Measurements from ENCODE around the gene WDR7. TPM values are rescaled to one million over a fixed set of nuclear protein-coding genes. Genes with fewer than 3 reads are reported as not detected.

WDR7 gene
- total RNA-seq, 2 donors from 2014 or later: 51.1 to 69.1 TPM

GRCh38 chr18:57002627-57003026, 351.5 kb downstream of the WDR7 start:
- H3K4me1 Mint-ChIP-seq (ENCODE audit: low read depth in 2 of 2): peaks cover 15 to 16% of the 10 kb centered on the region in 2 donors
- no peaks in the 10 kb centered on the region for H3K9me3 Mint-ChIP-seq
- ATAC-seq (no peak), DNase-seq (ENCODE audit: low spot score) (no peak)
- no peaks in the 10 kb centered on the region for H3K27me3 Mint-ChIP-seq
- H3K27ac Mint-ChIP-seq: peak overlapping the region in 1 of 2 donors; percentile 47
- no peaks in the 10 kb centered on the region for H3K36me3 Mint-ChIP-seq
- H3K4me3 Mint-ChIP-seq: no peak overlapping the region

GRCh38 chr18:57003342-57003741, 352.2 kb downstream of the WDR7 start:
- H3K27ac Mint-ChIP-seq: peak overlapping the region; percentile 75 to 80
- H3K27me3 Mint-ChIP-seq: no peaks in the 10 kb centered on the region
- no peak overlapping the region for H3K4me3 Mint-ChIP-seq
- H3K36me3 Mint-ChIP-seq: no peaks in the 10 kb centered on the region
- DNase-seq (ENCODE audit: low spot score) (no peak), ATAC-seq (no peak)
- H3K9me3 Mint-ChIP-seq: no peaks in the 10 kb centered on the region
- peaks cover 21 to 22% of the 10 kb centered on the region in 2 donors for H3K4me1 Mint-ChIP-seq (ENCODE audit: low read depth in 2 of 2)

DNA sequence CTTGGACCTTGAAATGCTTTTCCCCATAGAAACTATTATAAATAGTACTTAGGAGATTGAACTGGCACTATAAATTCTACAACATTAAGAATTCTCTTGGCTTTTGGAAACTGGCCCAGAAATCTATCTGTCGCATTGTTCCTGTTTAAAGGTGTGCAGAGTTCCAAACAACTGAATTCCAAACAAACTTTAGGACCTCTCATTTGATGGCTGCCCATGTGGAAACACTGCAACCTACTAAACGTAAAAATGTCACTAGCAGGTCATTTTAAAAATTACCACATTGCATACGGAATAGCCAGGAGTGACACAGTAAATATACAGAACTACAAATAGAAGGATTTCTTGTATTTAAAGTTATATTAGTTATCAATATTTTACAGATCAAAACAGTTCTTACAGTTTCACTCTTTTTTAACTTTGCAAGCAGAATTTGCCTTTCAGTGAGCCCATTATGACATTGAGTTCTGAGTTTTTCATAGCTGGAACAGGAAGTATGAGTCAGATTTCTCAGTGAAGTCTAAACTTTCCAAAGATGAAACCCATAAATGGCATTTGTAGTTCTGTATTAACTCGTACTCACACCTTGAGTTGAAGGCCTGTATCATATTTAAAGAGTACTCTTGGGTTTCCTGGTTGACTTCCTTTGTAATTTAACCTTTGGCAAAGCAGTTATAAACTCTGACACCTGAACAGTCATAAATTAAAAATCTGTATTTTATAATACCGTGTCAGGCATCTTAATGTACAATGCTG, 353.4 kb downstream of the WDR7 start:
- Mint-ChIP-seq H3K27ac (peak overlapping the region; percentile 75 to 80), H3K27me3 (no peaks in the 10 kb centered on the region), H3K9me3 (no peaks in the 10 kb centered on the region), H3K4me3 (peak overlapping the region; percentile 50), H3K4me1 (ENCODE audit: low read depth in 2 of 2) (peaks cover 23 to 26% of the 10 kb centered on the region in 2 donors), H3K36me3 (no peaks in the 10 kb centered on the region)
- no peak for DNase-seq (ENCODE audit: low spot score)
- ATAC-seq: peak; percentile 82 to 92

DNA sequence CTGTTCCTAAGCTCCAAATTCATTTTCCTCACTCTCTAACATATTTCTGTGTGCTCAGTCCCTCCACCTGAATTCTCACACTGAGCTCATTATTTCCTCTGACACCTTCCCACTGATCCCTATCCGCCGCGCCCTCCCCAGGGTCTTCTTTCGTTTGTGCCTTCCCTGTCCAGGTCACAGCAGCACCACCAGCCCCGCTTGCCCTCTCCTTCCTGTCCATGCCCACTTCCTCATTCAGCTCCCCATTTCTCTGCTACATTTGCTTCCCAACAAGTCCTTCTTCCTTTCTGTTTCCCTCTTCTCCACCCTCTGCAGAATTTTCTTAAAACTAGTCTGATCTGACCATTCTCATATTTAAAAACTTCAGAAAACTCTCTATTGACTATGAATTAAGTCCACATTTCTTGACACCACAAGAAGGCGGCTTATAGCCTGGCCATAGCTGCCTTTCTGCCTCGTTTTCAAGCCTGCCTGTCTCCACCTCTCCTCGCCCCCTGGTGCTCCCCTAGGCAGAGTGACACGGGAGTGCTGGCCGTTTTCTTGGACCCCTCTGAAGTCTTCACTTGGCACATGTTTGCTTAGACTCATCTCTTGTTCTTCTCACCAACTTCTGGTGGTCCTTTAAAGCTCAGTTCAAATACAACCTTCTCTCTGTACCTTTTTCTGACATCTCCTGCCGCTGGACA, 357.0 kb downstream of the WDR7 start:
- Mint-ChIP-seq H3K9me3 (no peaks in the 10 kb centered on the region), H3K4me3 (no peak overlapping the region), H3K4me1 (ENCODE audit: low read depth in 2 of 2) (peaks cover 21 to 26% of the 10 kb centered on the region in 2 donors), H3K27ac (peak overlapping the region in 1 of 2 donors; percentile 41), H3K27me3 (no peaks in the 10 kb centered on the region), H3K36me3 (no peaks in the 10 kb centered on the region)
- ATAC-seq (no peak), DNase-seq (ENCODE audit: low spot score) (no peak)

GRCh38 chr18:57009844-57010243, 358.7 kb downstream of the WDR7 start:
- ATAC-seq (no peak), DNase-seq (ENCODE audit: low spot score) (no peak)
- H3K9me3 Mint-ChIP-seq: no peaks in the 10 kb centered on the region
- peaks cover 9 to 12% of the 10 kb centered on the region in 2 donors for H3K4me1 Mint-ChIP-seq (ENCODE audit: low read depth in 2 of 2)
- H3K27me3 Mint-ChIP-seq: no peaks in the 10 kb centered on the region
- no peaks in the 10 kb centered on the region for H3K36me3 Mint-ChIP-seq
- no peak overlapping the region for H3K4me3 Mint-ChIP-seq
- no peak overlapping the region for H3K27ac Mint-ChIP-seq

DNA sequence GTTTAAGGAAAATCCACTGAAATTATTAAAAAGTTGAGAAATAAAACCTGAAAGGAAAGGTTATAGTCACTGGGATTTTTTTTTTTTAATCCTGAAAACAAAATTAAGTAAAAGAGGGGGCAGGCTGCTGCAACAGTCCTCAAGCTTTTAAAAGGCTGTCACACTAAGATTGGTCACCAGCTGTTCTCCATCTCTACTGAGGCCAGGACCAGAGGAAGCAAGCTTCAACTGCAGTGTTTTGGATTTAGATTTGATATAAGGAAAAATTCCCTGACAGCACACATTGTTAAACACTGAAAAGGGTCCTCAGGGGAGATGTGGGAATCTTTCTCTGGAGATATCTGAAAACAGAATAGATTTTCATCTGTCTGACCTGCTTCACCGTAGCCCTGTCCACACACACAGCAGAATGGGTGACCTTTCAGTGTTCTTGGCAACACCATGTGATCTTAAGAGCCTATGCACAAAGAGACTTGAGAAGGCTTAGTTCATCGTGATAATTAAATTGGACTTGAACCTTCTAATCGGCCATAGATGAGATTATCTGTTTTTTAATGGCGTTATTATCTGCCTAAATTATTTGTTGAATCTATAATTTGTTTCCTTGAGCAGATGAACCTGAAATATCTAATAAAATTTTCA, 363.7 kb downstream of the WDR7 start:
- H3K27me3 Mint-ChIP-seq: no peaks in the 10 kb centered on the region
- ATAC-seq: no peak
- H3K36me3 Mint-ChIP-seq: no peaks in the 10 kb centered on the region
- peaks cover 16 to 19% of the 10 kb centered on the region in 2 donors for H3K4me1 Mint-ChIP-seq (ENCODE audit: low read depth in 2 of 2)
- H3K4me3 Mint-ChIP-seq: no peak overlapping the region
- no peak for DNase-seq (ENCODE audit: low spot score)
- H3K27ac Mint-ChIP-seq: no peak overlapping the region
- H3K9me3 Mint-ChIP-seq: no peaks in the 10 kb centered on the region

GRCh38 chr18:57015451-57015850, 364.3 kb downstream of the WDR7 start:
- ATAC-seq: no peak
- DNase-seq (ENCODE audit: low spot score): no peak
- peaks cover 16 to 19% of the 10 kb centered on the region in 2 donors for H3K4me1 Mint-ChIP-seq (ENCODE audit: low read depth in 2 of 2)

DNA sequence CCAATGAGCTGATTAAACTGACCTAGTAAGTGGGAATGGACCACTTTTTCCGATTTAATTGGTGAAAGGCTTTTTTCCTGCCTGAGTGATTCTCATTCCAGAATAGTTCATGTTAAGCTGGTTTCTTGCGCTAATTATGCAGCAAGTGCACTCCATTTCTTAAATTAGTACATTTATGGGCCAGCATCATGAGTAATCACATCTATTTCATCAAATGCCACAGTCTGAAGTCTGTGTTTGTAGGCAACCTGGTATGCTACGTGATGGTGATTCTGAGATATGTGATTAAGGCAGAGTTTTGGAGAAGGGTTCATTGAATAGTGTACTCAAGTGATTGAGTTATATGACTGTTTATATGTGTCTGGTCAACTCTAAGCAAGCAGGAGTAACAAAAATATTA, 367.7 kb downstream of the WDR7 start:
- ATAC-seq (no peak), DNase-seq (ENCODE audit: low spot score) (no peak)
- Mint-ChIP-seq H3K4me1 (ENCODE audit: low read depth in 2 of 2) (peaks cover 16 to 19% of the 10 kb centered on the region in 2 donors), H3K36me3 (peaks cover 5% of the 10 kb centered on the region), H3K27ac (no peak overlapping the region), H3K27me3 (no peaks in the 10 kb centered on the region), H3K9me3 (no peaks in the 10 kb centered on the region), H3K4me3 (no peak overlapping the region)

More at GRCh38 chr18:57015451-57015850, 364.3 kb downstream of the WDR7 start:
- no peak overlapping the region for H3K27ac Mint-ChIP-seq
- no peaks in the 10 kb centered on the region for H3K27me3 Mint-ChIP-seq
- no peaks in the 10 kb centered on the region for H3K36me3 Mint-ChIP-seq
- no peaks in the 10 kb centered on the region for H3K9me3 Mint-ChIP-seq
- no peak overlapping the region for H3K4me3 Mint-ChIP-seq

- H3K27me3 Mint-ChIP-seq: no peaks in the 10 kb centered on the region
- no peak overlapping the region for H3K4me3 Mint-ChIP-seq
- no peaks in the 10 kb centered on the region for H3K9me3 Mint-ChIP-seq
- ATAC-seq (no peak), DNase-seq (ENCODE audit: low spot score) (no peak)
- H3K4me1 Mint-ChIP-seq (ENCODE audit: low read depth in 2 of 2): peaks cover 4 to 5% of the 10 kb centered on the region in 2 donors
- peaks cover 5% of the 10 kb centered on the region for H3K36me3 Mint-ChIP-seq
- no peak overlapping the region for H3K27ac Mint-ChIP-seq
Measured at GRCh38 chr18:57022716-57023115, 371.6 kb downstream of the WDR7 start.

- no peak overlapping the region for H3K27ac Mint-ChIP-seq
Measured at GRCh38 chr18:57023275-57023882, 372.2 kb downstream of the WDR7 start.

DNA sequence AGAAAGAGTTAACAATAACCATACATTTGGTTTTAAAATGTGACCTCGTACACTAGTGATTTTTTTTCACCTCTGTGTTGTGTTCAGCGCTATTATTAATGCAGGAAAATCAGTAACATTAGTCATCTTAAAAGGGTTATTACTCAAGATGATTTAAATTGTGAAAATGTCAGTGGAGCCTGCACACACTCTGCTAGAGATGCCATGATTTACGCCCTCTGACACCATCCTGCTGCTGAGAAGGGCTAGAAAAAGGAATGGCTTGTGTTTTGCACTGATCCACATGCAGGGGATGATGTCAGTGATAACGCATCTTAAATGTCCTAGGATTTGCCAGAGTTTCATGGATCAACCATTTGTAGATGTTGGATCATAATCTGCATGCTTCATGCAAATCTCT, 374.4 kb downstream of the WDR7 start:
- no peak overlapping the region for H3K4me3 Mint-ChIP-seq
- H3K27me3 Mint-ChIP-seq: no peaks in the 10 kb centered on the region
- H3K27ac Mint-ChIP-seq: no peak overlapping the region
- no peaks in the 10 kb centered on the region for H3K9me3 Mint-ChIP-seq
- DNase-seq (ENCODE audit: low spot score) (no peak), ATAC-seq (no peak)
- H3K4me1 Mint-ChIP-seq (ENCODE audit: low read depth in 2 of 2): no peaks in the 10 kb centered on the region
- peaks cover 16% of the 10 kb centered on the region for H3K36me3 Mint-ChIP-seq

More at GRCh38 chr18:57023275-57023882, 372.2 kb downstream of the WDR7 start:
- DNase-seq (ENCODE audit: low spot score): no peak
- no peak overlapping the region for H3K4me3 Mint-ChIP-seq
- no peaks in the 10 kb centered on the region for H3K4me1 Mint-ChIP-seq (ENCODE audit: low read depth in 2 of 2)
- H3K27me3 Mint-ChIP-seq: no peaks in the 10 kb centered on the region
- peaks cover 5% of the 10 kb centered on the region for H3K36me3 Mint-ChIP-seq
- ATAC-seq: no peak
- H3K9me3 Mint-ChIP-seq: no peaks in the 10 kb centered on the region

DNA sequence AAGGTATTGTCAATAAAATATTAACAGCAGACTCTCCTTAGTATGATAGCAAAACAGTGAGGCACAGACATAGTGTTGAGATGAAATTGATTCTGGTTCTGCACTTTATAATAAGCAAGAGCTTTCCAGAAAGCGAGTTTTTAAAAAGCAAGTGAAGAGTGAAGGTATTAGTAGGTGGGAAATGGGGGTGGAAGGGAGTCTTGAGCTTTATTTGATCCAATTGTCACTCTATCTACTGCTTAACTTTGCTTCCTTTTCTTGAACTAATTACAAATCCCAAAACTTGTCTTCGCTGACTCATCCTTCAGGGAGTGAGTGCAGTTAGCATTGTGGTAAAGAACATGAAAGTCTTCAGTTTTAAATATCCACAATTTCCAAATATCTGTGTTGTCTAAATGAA, 375.2 kb downstream of the WDR7 start:
- Mint-ChIP-seq H3K36me3 (peaks cover 17% of the 10 kb centered on the region), H3K4me1 (ENCODE audit: low read depth in 2 of 2) (no peaks in the 10 kb centered on the region), H3K4me3 (no peak overlapping the region), H3K27ac (no peak overlapping the region), H3K27me3 (no peaks in the 10 kb centered on the region), H3K9me3 (no peaks in the 10 kb centered on the region)
- ATAC-seq: no peak
- no peak for DNase-seq (ENCODE audit: low spot score)

GRCh38 chr18:57027190-57027708, 376.1 kb downstream of the WDR7 start:
- ATAC-seq: no peak
- Mint-ChIP-seq H3K36me3 (peaks cover 17% of the 10 kb centered on the region), H3K4me1 (ENCODE audit: low read depth in 2 of 2) (no peaks in the 10 kb centered on the region), H3K27me3 (no peaks in the 10 kb centered on the region), H3K4me3 (no peak overlapping the region), H3K9me3 (no peaks in the 10 kb centered on the region), H3K27ac (no peak overlapping the region)
- no peak for DNase-seq (ENCODE audit: low spot score)
